GM12864 (cell line): ENCODE results near the gene KLHL9.

Experiments
- DNase-seq: peaks from one replicate; pipeline ENCODE4 v3.0.0-alpha.2; 2011; ENCODE audit warnings: low read depth
- H3K4me3 ChIP-seq: 2 replicates; pipeline ENCODE4 v1.5.1; 2011; ENCODE audit warnings: mild to moderate bottlenecking, low read depth, low read length, control low read depth
- TF ChIP-seq, protein P1 (sequence below): IDR thresholded peaks from 2 replicates; pipeline ENCODE4 v1.5.1; 2011; ENCODE audit warnings: low read depth, mild to moderate bottlenecking, moderate library complexity, low read length, control low read depth, inconsistent platforms; ENCODE audit errors: missing control alignments

Gene KLHL9

DNA sequence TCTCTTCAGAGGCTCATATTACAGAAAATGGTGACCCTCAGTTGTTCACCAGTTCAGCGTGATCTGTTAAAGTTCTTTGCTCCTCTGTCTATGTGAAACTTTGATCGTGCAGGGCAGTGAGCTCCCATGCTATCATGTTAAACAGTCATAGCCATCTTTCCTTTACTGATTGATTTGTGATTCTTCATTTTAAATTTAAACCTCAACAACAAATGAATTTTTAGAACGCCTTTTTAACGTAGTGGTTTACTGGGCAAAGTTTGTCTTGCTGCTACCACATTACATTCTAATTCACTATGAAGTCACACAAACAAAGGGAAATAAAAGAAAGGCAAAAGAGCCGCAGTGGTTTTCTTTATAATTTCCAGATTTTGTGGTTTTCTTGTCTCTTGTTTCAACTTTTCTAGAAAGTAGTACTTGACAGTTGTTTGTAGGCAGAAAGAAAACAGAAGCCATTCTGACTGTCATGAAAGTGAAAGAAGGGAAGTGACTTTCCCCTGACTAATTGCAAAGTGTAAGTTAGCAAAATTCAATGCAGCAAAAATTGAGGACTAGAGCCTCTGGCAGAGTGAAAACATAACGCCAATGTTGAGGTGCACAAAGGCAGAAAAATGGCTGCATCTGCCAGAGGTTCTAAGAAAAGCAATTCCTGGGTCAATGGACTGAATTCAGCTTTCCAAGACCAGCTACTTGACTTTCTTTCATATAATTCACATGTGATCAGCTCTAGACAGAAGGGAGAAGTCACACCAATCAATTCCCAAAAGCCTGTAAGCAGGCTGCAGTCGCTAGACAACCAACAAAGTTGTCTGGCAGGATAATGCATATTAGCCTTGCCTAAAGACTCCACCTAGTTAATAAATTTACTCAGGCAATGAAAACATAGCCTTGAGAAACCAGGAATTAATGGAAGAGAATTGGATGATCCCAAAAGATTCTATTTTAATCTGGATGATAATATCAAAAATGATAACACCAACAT lies 22.6 kb upstream of the KLHL9 start:
- TF ChIP-seq, protein P1, sequence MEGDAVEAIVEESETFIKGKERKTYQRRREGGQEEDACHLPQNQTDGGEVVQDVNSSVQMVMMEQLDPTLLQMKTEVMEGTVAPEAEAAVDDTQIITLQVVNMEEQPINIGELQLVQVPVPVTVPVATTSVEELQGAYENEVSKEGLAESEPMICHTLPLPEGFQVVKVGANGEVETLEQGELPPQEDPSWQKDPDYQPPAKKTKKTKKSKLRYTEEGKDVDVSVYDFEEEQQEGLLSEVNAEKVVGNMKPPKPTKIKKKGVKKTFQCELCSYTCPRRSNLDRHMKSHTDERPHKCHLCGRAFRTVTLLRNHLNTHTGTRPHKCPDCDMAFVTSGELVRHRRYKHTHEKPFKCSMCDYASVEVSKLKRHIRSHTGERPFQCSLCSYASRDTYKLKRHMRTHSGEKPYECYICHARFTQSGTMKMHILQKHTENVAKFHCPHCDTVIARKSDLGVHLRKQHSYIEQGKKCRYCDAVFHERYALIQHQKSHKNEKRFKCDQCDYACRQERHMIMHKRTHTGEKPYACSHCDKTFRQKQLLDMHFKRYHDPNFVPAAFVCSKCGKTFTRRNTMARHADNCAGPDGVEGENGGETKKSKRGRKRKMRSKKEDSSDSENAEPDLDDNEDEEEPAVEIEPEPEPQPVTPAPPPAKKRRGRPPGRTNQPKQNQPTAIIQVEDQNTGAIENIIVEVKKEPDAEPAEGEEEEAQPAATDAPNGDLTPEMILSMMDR, result no peak

DNA sequence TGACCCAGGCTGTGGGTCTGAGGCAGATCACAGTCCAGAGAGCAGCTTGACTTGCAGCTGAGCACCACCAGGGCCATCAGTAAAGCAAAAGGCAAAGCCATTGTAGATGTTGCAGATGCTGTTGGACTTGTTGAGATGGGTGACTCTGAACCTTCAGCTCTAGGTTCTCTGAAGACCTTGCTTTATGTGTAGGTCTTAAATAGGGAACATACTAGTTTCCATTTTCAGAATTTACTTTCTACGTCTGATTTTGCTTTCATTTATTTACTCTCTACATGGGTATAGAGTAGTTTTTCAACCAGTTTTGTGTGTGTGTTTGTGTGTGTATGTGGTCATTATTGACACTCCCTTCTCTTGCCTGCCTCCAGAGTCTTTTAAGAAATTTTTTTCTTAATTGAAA lies 15.6 kb upstream of the KLHL9 start, which contains the start of gene IFNA6:
IFNA6 (minus strand) TSS at position 101 of the 400 bp plus-strand sequence; CDS start at position 101, 0 bp downstream.
- DNase-seq, result no peak
- H3K4me3 ChIP-seq, result no peak within 1 kb of the TSS
- TF ChIP-seq, protein P1, result no peak

More for the DNA sequence above, 22.6 kb upstream of the KLHL9 start:
- H3K4me3 ChIP-seq, result no peak overlapping the region
- peak; percentile 49 for DNase-seq

DNA sequence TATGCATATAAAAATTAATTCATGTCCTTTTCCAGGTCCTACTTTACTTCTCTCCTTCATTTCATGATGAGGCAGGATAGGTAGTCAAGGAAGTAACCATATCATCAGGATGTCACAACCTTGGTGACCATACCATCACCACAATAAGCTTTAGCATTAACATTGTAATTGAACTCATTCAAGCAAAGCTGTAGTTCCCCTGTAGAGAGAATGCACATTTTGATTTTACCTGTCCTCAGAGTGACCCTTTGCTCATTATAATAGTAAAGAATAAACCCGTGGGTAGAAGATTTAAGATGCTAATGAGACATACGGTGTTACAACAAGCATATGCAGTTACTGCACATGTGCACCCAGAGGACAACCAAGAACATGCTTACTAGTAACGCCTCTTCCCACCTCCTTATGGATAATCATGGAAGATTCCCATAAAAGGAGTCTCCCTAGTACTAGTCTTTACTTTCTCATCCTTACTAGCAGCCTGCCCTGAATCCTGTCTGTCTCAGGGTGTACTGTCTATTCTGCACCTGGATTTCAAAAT lies 13.3 kb upstream of the KLHL9 start:
- TF ChIP-seq, protein P1, result no peak
- no peak for DNase-seq
- H3K4me3 ChIP-seq, result no peak overlapping the region

DNA sequence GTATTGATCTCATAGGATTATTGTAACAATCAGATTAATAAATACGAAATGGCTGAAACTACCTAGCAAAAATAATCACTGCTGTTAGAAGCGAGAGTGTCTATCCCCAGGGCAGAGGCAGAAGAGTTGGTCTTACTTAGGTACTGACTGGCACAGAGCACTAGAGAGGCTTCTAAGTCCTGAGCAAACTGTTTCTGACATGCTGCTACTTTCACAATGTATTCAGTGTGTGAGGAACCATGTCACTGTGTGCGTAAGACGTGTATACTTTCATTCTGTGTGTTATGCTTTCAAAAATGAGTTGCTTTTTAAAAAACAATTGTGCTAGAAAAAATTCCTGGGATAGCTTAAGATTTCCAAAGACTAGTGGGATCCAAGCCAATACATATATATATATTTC lies 5.5 kb upstream of the KLHL9 start:
- DNase-seq, result no peak
- H3K4me3 ChIP-seq, result no peak overlapping the region
- TF ChIP-seq, protein P1, result no peak

DNA sequence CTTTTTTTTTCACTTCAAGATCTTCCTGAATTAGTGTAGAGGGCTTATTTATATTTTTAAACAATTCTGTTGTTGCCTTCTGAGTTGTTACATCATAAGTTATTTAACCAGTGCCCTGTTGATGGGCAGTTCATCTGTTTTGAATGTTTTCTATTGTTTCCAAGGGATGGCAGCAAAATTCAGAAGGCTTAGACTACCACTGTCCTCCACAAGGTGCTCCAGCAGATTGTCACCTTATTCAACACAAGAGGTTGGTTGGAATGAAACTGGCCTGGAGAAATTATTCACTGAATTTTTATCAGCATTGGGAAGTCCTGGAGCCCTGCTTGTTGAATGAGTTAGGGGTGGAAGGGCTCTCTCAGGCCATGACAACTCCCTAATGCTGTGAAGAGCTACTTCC lies 1.3 kb upstream of the KLHL9 start:
- TF ChIP-seq, protein P1, result no peak
- DNase-seq, result no peak

DNA sequence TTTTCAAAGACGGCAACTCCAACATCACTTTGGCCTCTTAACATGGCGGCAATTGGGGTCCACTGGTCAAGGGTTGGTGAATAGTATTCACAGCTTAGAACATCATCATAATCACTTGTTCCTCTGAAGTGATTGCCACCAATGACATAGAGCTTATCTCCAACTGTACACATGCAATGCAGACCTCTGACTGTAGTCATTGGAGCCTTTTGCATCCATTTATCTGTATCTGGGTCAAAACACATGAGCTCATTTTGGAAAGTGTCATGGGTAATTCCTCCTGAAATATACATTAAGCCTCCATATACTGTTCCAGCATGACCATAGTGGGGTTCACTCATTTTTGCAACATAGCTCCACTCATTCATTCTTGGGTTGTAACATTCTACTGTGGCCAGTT lies 2.0 kb downstream of the KLHL9 start:
- DNase-seq, result no peak
- TF ChIP-seq, protein P1, result no peak
- H3K4me3 ChIP-seq, result no peak overlapping the region

More for the DNA sequence above, 1.3 kb upstream of the KLHL9 start:
- no peak overlapping the region for H3K4me3 ChIP-seq
